ENCODE measurements around the gene STK38L. TPM values are rescaled to one million over a fixed set of nuclear protein-coding genes. Genes with fewer than 3 reads are reported as not detected.

Gene STK38L
- total and polyA plus RNA-seq, 2 of the 4 experiments (the other 2 are of a cell fraction) = 5.1 to 7.2 TPM

- POLR2A ChIA-PET (ENCODE audit: unreplicated experiment) = no interaction called here
- no peak overlapping the region for H2AK5ac ChIP-seq (ENCODE audit: low read depth, low read length)
- no peak overlapping the region for H3K56ac ChIP-seq (ENCODE audit: extremely low read depth, insufficient read depth, low read length)
- no peaks in the 10 kb centered on the region for H3K36me3 ChIP-seq (ENCODE audit: control insufficient read depth, insufficient read depth, low read length)
- intact Hi-C loops (cut with micrococcal nuclease) = no loop called here
- H3K4me3 ChIP-seq (ENCODE audit: insufficient read depth, low read depth, low read length) = no peak overlapping the region
- H4K5ac ChIP-seq (ENCODE audit: low read depth, low read length) = no peak overlapping the region
- TF ChIP-seq RAD21 (IDR thresholded peaks at IDR 0.05; ENCODE audit: low read length) (no peak), SMC3 (IDR thresholded peaks at IDR 0.05; ENCODE audit: low read depth, low read length) (no peak), MXI1 (IDR thresholded peaks at IDR 0.05; ENCODE audit: borderline replicate concordance, low read depth, low read length) (no peak), RCOR1 (IDR thresholded peaks at IDR 0.05; ENCODE audit: insufficient replicate concordance, low read length) (no peak), ELK1 (IDR thresholded peaks at IDR 0.05; ENCODE audit: borderline replicate concordance, low read depth, low read length) (no peak), CHD1 (IDR thresholded peaks at IDR 0.05; ENCODE audit: low read depth, low read length) (no peak), MAFK (IDR thresholded peaks at IDR 0.05; ENCODE audit: low read depth, low read length) (no peak), MAZ (IDR thresholded peaks at IDR 0.05; ENCODE audit: borderline replicate concordance, low read depth, low read length) (no peak), NFE2L2 (IDR thresholded peaks at IDR 0.05; ENCODE audit: low read depth, low read length) (no peak), USF2 (IDR thresholded peaks at IDR 0.05; ENCODE audit: low read depth, low read length) (no peak), RFX5 (IDR thresholded peaks at IDR 0.05; ENCODE audit: low read depth, low read length) (no peak), FOS (IDR thresholded peaks at IDR 0.05; ENCODE audit: low read depth, low read length) (no peak), BHLHE40 (IDR thresholded peaks at IDR 0.05; ENCODE audit: low read depth, low read length) (no peak)
- in situ Hi-C loops (cut with MboI; ENCODE audit: low sequenced_read_pairs) = no loop called here
- H3K9ac ChIP-seq (ENCODE audit: low read depth, low read length) = no peak overlapping the region
- H3K4me2 ChIP-seq (ENCODE audit: low read depth, low read length) = no peak overlapping the region
- ATAC-seq (ENCODE audit: low read depth) (no peak), DNase-seq (no peak)
- no peak overlapping the region for H2BK5ac ChIP-seq (ENCODE audit: low read depth, low read length, poor library complexity, severe bottlenecking)
- H2AFZ ChIP-seq (replicated peaks; ENCODE audit: low read length, poor library complexity) = no peak overlapping the region
- dilution Hi-C loops (cut with HindIII; ENCODE audit: low sequenced_read_pairs, unreplicated experiment) = no loop called here
- H3K27me3 ChIP-seq (ENCODE audit: control insufficient read depth, insufficient read depth, low read length) = no peaks in the 10 kb centered on the region
- H2BK120ac ChIP-seq (ENCODE audit: low read depth, low read length) = no peak overlapping the region
- H4K8ac ChIP-seq (ENCODE audit: low read depth in 2 of 2, low read length in 2 of 2) = no peak overlapping the region
- H3K9me1 ChIP-seq (ENCODE audit: insufficient read depth, low read length) = 0 out of 2 replicates have a peak, but pooled peaks cover 8% of the 10 kb centered on the region
- no peak overlapping the region for H3K4ac ChIP-seq (ENCODE audit: low read depth, low read length)
- H2BK20ac ChIP-seq (ENCODE audit: low read depth, low read length) = no peak overlapping the region
- no peaks in the 10 kb centered on the region for H3K9me3 ChIP-seq (ENCODE audit: control insufficient read depth, insufficient read depth, low read length)
- no TSS peak for BruUV-seq (replicated peaks)
- no peak overlapping the region for H3K27ac ChIP-seq (ENCODE audit: insufficient read depth, low read length)
- no peak overlapping the region for H4K91ac ChIP-seq (ENCODE audit: insufficient read depth, low read depth, low read length)
- CTCF ChIA-PET = no interaction called here
- H2BK15ac ChIP-seq (ENCODE audit: low read depth, low read length) = no peak overlapping the region
- no peaks in the 10 kb centered on the region for H4K20me1 ChIP-seq (ENCODE audit: insufficient read depth, low read length)
- no peak overlapping the region for H3K18ac ChIP-seq (ENCODE audit: low read depth, low read length)
- H3K4me1 ChIP-seq (ENCODE audit: control insufficient read depth, insufficient read depth, low read length) = peaks cover 10% of the 10 kb centered on the region
- WGBS, 2 experiments (ENCODE audit: extremely low coverage in 2 of 2, insufficient read length in 1 of 2) = no CpG with 5 or more reads among the region's 2 CpGs
- H3K79me1 ChIP-seq (ENCODE audit: low read depth in 1 of 2, low read length in 2 of 2) = no peaks in the 10 kb centered on the region
- H2AK9ac ChIP-seq (replicated peaks; ENCODE audit: low read depth, low read length, poor library complexity) = no peak overlapping the region
- H3K14ac ChIP-seq (replicated peaks; ENCODE audit: low read depth, low read length) = no peak overlapping the region
- H3K23ac ChIP-seq (ENCODE audit: low read depth, low read length) = no peak overlapping the region
Observed at GRCh38 chr12:27199638-27200300, 44.3 kb upstream of the STK38L start.

All from IMR-90 (cell line).